ENCODE measurements around the gene DENND4A.
"Not testable (repeated sequence)": the region's sequence is repeated elsewhere in the genome, so short reads cannot be mapped to it uniquely, and the experiment has no call there.

The DENND4A gene

GRCh38 chr15:65752151-65752700 lies 39.9 kb downstream of the DENND4A start:
- no peak for DNase-seq

DNA sequence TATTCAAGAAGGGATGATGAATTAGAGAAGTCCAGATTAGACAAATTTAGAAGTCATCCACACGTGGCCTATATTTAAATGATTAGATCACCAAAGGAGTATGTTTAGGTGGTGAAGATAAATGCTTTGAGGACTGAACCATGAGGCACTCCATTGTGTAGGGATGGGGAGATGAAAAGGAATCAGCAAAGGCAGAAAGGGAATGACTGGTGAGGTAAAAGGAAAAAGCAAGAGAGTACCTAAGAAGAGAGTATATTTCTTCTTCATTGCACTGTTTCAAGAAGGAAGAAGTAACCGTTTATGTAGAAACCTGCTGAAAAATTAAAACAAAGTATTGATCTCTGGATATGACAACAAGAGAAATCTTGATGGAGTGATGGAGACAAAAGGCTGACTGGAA lies 40.7 kb downstream of the DENND4A start:
- DNase-seq = no peak

DNA sequence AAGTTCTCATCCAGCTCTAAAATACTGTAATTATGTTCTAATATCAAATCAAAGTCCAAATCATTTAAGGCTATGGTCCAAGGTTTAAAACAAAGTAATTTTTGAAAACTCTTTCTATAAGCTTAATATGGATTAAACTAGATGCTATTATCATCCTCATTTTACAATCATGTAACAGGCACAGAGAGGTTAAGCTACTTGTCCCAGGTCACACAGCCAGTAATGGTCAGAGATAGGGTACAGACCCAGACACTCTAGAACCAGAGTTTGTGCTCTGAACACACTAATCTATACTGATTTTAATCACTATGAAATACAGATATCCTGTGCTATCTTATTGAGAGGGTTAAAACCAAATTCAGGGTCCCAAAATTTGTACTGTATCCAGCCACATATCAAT lies 44.8 kb downstream of the DENND4A start:
- no peak for DNase-seq

- DNase-seq = no peak
Observed at GRCh38 chr15:65743637-65744252, 48.3 kb downstream of the DENND4A start.

DNA sequence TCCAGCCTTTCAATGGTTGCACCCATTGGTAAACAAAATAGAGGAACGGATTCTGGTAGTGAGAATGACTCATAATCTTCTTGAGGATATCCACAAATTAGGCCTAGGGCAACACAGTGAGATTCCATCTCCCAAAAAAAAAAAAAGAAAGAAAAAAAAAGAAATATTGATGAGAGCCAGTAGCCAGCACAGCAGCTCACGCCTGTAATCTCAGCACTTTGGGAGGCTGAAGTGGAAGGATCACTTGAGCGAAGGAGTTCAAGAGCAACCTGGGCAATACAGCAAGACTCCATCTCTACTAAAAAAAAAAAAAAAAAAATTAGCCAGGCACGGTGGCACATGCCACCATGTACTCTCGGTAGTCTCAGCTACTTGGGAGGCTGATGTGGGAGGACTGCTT lies 51.9 kb downstream of the DENND4A start:
- no peak for DNase-seq

- no peak for DNase-seq
Observed at GRCh38 chr15:65738649-65739048, 53.4 kb downstream of the DENND4A start.

DNA sequence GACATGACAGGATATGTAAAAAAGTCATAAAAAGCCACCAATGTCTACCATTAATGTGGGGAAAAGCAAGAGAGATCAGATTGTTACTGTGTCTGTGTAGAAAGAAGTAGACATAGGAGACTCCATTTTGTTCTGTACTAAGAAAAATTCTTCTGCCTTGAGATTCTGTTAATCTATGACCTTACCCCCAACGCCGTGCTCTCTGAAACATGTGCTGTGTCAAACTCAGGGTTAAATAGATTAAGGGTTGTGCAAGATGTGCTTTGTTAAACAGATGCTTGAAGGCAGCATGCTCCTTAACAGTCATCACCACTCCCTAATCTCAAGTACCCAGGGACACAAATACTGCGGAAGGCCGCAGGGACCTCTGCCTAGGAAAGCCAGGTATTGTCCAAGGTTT lies 58.5 kb downstream of the DENND4A start:
- DNase-seq = not testable (repeated sequence)

DNA sequence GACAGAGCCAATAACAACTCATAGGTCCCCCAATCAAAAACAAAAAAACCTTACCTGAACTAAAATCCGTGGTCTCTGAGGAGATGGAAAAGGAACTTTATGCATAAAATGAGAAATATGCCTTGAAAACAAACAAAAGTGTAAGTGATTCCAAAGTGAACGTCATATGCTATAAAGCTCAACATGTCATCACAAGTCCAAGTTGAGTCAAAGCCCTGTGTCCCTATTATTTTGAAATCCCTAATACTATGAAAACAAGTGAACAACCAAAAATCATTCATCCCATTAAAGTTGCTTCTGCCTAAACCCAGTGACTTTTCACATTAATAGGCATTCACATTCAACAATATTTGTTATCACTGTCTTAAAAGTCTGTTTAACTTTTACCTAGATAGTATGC lies 59.4 kb downstream of the DENND4A start:
- DNase-seq = no peak

DNA sequence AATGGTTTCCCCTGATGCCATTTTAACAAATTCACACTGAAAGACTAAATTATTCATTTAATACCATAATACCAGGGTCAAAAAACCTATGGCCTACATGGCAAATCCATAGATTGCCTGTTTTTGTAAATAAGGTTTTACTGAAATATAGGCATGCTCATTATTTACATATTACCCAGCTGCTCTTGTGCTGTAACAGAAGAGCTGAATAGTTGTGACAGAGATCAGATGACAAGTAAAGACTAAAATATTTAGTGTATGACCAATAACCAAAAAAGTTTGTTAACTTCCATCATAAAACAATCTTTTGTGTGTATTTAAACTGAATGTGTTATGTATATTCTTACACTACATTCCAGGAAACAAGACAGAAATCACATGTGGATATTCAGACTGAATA lies 60.2 kb downstream of the DENND4A start:
- no peak for DNase-seq

DNA sequence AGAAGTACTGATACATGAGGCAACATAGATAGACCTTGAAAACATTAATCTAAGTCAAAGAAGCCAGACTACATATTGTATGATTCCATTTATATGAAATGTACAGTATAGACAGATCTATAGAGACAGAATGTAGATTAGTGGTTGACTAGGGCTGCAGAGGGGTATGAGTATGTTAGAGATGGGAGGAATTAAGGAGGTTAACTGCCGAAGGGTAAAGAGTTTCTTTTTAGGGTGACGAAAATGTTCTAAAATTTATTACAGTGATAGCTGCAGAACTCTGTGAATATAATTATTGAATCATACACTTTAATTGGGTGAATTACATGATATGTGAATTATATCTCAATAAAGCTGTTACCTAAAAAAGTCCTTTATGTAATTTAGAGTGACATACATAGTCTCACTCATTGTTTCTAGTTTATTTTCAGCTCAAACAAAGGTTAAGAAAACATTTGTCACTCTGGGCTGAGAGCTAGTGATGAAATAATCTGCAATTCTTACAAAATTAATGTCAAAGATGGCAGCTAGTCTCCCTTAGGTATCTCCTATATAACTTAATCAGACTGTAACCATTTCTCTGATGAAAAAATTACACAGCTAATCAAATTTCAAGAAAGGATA lies 61.4 kb downstream of the DENND4A start:
- no peak for DNase-seq

GRCh38 chr15:65724464-65725215 lies 67.5 kb downstream of the DENND4A start:
- no peak for DNase-seq

DNA sequence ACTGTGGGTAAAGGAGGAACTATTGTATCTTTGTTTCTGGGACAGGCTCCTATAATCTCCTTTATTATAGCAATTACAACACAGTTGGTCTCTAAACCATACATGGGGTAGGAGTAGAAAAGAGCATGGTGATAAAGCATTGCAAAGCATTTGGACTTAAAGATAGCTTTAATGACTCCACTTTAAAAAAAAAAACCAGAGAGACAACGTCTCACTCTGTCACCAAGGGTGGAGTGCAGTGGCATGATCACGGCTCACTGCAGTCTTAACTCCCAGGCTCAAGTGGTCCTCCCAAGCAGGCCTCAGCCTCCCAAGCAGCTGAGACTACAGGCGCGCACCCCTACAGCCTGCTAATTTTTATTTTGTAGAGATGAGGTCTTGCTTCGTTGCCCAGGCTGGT lies 68.2 kb downstream of the DENND4A start:
- DNase-seq = no peak

DNA sequence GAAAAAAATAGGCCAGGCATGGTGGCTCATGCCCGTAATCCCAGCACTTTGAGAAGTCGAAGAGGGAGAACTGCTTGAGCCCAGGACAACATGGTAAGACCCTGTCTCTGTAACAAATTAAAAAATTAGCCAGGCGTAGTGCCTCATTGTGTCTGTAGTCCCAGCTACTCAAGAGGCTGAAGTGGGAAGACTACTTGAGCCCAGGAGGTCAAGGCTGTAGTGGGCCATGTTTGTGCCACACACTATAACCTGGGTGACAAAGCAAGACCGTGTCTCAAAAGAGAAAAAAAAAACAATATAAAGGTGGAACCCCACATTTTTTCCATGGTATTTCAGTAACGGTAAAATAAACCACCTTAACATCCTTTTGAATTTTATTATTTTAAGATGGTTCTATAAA lies 69.9 kb downstream of the DENND4A start:
- DNase-seq = no peak

DNA sequence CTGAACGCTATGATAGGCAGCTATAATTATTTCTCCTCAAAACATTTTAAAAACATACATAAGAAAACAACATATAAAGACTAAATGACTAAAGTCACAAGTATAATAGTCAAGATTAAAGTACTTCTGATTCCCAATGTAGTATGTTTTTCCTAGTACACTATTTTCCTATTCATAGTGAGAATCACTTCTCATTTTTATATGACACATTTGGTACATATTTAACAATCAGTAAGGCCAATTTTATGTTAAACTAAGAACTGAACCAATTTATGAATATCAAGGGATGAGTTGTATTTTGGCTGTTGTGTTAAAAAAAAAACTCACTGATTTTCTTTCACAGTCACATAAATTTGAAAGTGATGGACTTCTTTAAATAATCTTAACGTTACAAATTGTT lies 79.7 kb downstream of the DENND4A start:
- no peak for DNase-seq

DNA sequence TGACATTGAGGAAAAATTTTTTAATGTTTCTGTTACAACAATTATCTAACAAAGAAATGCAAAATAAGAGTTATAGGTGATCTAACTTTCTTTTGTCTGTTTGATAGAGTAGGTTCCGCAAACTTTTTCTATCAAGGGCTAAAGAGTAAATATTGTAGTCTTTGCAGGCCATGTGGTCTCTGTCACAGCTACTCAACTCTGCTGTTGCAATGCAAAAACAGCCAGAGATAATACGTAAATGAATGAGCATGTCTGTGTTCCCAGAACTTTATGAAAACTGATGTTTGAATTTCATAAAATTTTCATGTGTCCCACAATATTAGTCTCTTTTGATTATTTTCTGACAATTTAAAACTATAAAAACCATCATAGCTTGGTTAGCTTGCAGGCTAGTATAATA lies 97.0 kb downstream of the DENND4A start:
- DNase-seq = no peak

GRCh38 chr15:65690778-65691177 lies 101.3 kb downstream of the DENND4A start:
- DNase-seq = no peak

- no peak for DNase-seq
Observed at GRCh38 chr15:65690173-65690572, 101.9 kb downstream of the DENND4A start.

DNA sequence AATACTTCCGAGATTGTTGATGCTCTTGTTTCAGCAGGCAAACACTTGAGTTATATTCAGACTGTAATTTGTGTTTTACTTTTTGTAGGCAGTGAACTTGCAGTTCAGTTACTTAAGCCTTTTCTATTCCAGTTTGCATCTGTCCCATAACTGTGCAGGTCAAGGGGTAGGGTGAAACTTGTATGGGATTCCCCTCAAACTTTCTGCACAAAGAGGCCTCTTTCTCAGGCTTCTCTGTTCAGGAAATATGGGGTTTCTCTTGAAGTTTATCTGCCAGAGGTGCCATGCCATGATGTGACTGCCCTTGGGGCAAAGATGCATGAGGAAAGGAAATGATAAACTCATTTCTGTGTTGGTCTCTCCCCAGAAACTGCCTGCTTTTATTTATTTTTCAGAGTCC lies 103.6 kb downstream of the DENND4A start:
- DNase-seq = no peak

DNA sequence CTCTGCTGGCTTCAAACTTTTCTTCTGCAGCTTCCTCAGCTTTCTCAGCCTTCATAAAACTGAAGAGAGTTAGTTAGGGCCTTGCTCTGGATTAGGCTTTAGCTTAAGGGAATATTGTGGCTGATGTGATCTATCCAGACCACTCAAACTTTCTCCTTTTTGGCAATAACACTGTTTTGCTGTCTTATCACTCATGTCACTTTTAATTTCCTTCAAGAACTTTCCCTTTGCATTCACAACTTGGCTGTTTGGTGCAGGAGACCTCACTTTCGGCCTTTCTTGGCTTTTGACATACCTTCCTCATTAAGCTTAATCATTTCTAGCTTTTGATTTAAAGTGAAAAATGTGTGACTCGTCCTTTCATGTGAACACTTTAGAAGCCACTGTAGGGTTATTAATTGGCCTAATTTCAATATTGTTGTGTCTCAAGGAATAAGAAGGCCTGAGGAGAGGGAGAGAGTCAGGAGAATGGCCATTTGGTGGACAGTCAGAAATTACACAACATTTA lies 109.6 kb downstream of the DENND4A start:
- DNase-seq = no peak

- DNase-seq = no peak
Observed at GRCh38 chr15:65680544-65680943, 111.5 kb downstream of the DENND4A start.

DNA sequence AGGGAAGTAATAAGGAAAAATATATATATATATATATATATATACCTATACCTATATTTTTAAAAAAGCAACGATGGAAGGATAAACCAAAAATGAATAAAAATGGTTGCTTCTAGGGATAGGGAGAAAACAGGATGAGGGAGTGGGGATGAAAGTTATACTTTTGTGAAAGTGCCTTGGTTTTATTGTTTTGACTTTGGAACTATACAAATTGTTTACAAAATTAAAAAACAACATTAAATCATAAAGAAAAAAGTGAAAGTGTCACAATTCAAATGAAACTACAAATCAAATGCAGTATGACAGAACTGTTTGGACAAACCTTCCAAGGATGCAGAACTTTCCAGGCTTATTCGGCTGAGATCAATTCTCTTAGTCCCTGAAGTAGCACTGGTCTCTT lies 116.0 kb downstream of the DENND4A start:
- DNase-seq = no peak

GRCh38 chr15:65675551-65675950 lies 116.5 kb downstream of the DENND4A start:
- DNase-seq = no peak

DNA sequence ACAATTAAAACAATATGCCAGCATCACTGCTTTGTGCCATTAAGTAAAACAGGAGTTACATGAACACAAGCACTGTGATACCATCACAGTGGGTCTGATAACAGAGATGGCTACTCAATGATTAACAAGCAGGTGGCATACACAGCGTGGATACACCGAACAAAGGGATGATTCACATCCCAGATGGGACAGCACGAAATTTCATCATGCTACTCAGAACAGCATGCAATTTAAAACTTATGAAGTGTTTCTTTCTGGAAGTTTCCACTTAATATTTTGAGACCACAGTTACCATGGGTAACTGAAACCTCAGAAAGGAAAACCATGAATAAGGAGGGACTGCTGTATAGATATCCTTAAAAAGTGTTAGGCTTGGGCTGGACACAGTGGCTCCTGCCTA lies 125.8 kb downstream of the DENND4A start:
- DNase-seq = no peak

DNA sequence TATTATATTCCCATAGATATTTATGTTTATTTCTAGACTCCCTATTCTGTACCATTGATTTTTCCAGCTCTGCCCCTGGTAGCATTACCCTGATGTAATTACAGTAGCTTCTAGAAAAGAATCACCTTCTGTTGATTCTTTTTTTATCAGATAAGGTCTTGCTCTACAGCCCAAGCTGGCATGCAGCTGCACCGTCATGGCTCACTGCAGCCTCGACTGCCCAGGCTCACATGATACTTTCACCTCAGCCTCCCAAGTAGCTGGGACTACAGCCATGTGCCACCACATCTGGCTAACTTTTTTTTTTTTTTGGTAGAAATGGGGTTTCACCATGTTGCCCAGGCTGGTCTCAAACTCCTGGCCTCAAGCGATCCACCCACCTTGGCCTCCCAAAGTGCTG lies 128.6 kb downstream of the DENND4A start:
- DNase-seq = no peak
